IMR-90 (cell line): ENCODE data around the gene CLTCL1. TPM values are rescaled to one million over a fixed set of nuclear protein-coding genes. Genes with fewer than 3 reads are reported as not detected.
A peak's percentile ranks its signal among the peaks of the same experiment; 100 is the strongest.

ENCODE experiments used
- ATAC-seq: fragments of 200-7000 bp; cut with Tn5 transposase; 2 replicates; pipeline ENCODE4 v1.9.1; 2020; ENCODE audit warnings: low read depth, mild to moderate bottlenecking, moderate library complexity
- BruUV-seq: library from RNA; stranded (reverse); fragments of 400-500 nt; replicated peaks from 2 replicates; lab custom pipeline; 2021; lab: Mats Ljungman, UMichigan
- CTCF ChIA-PET: fragments of 300-600 bp; formaldehyde crosslinking; extraction: SDS; loops from one replicate; lab custom pipeline; 2021; ENCODE audit warnings: antibody characterized with exemption; lab: Yijun Ruan, JAX
- POLR2A ChIA-PET: fragments of 300-600 bp; sonication (Branson Sonifier 250); formaldehyde crosslinking; loops from one replicate; lab custom pipeline; 2022; ENCODE audit warnings: antibody characterized with exemption; ENCODE audit not compliant: unreplicated experiment; lab: Charles Lee
- DNase-seq: peaks from one replicate; pipeline ENCODE4 v3.0.0; 2013
- H2AFZ ChIP-seq: replicated peaks from 2 replicates; pipeline ENCODE3; 2013; ENCODE audit warnings: low read length, mild to moderate bottlenecking; ENCODE audit not compliant: poor library complexity
- H2AK5ac ChIP-seq: 2 replicates; pipeline ENCODE4 v1.6.1; 2013; ENCODE audit warnings: low read depth, low read length, inconsistent platforms
- H2AK9ac ChIP-seq: replicated peaks from 2 replicates; pipeline ENCODE3; 2013; ENCODE audit warnings: mild to moderate bottlenecking, low read depth, low read length, moderate library complexity; ENCODE audit not compliant: poor library complexity
- H2BK120ac ChIP-seq: 2 replicates; pipeline ENCODE4 v1.6.1; 2013; ENCODE audit warnings: low read depth, low read length, inconsistent platforms
- H2BK15ac ChIP-seq: 3 replicates; pipeline ENCODE4 v1.6.1; 2013; ENCODE audit warnings: low read depth, low read length, inconsistent platforms
- H2BK20ac ChIP-seq: 2 replicates; pipeline ENCODE4 v1.6.1; 2013; ENCODE audit warnings: low read depth, mild to moderate bottlenecking, inconsistent platforms, low read length, moderate library complexity
- H2BK5ac ChIP-seq: 2 replicates; pipeline ENCODE4 v1.6.1; 2013; ENCODE audit warnings: mild to moderate bottlenecking, low read depth, low read length, inconsistent platforms; ENCODE audit not compliant: poor library complexity, severe bottlenecking
- H3K14ac ChIP-seq: replicated peaks from 2 replicates; pipeline ENCODE4 v1.6.1; 2013; ENCODE audit warnings: low read depth, low read length, inconsistent platforms
- H3K18ac ChIP-seq: 2 replicates; pipeline ENCODE4 v1.6.1; 2013; ENCODE audit warnings: low read depth, low read length, control low read depth
- H3K23ac ChIP-seq: 2 replicates; pipeline ENCODE4 v1.6.1; 2013; ENCODE audit warnings: low read depth, low read length, inconsistent platforms
- H3K27ac ChIP-seq: 2 replicates; pipeline ENCODE4 v1.5.1; 2013; ENCODE audit warnings: mild to moderate bottlenecking, control low read depth, low read length; ENCODE audit not compliant: insufficient read depth
- H3K27me3 ChIP-seq: 2 replicates; pipeline ENCODE4 v1.6.1; 2013; ENCODE audit warnings: low read length; ENCODE audit not compliant: control insufficient read depth, insufficient read depth
- H3K36me3 ChIP-seq: 2 replicates; pipeline ENCODE4 v1.6.1; 2013; ENCODE audit warnings: low read length, mixed read lengths; ENCODE audit not compliant: control insufficient read depth, insufficient read depth
- H3K4ac ChIP-seq: 2 replicates; pipeline ENCODE4 v1.6.1; 2013; ENCODE audit warnings: low read depth, low read length, inconsistent platforms
- H3K4me1 ChIP-seq: 2 replicates; pipeline ENCODE4 v1.6.1; 2013; ENCODE audit warnings: low read length, mixed read lengths; ENCODE audit not compliant: control insufficient read depth, insufficient read depth
- H3K4me2 ChIP-seq: 2 replicates; pipeline ENCODE4 v1.6.1; 2013; ENCODE audit warnings: low read depth, mild to moderate bottlenecking, control low read depth, low read length, moderate library complexity
- H3K4me3 ChIP-seq: 2 replicates; pipeline ENCODE4 v1.5.1; 2013; ENCODE audit warnings: low read depth, mild to moderate bottlenecking, control low read depth, low read length, moderate library complexity; ENCODE audit not compliant: insufficient read depth
- H3K56ac ChIP-seq: 2 replicates; pipeline ENCODE4 v1.6.1; 2013; ENCODE audit warnings: low read length, inconsistent platforms; ENCODE audit not compliant: insufficient read depth; ENCODE audit errors: extremely low read depth
- H3K79me1 ChIP-seq, 2 experiments: 2 replicates each; pipeline ENCODE4 v1.6.1; 2013; ENCODE audit warnings: low read length in 2 of 2, inconsistent platforms in 1 of 2, low read depth in 1 of 2
- H3K9ac ChIP-seq: 2 replicates; pipeline ENCODE4 v1.6.1; 2013; ENCODE audit warnings: low read depth, low read length, control low read depth
- H3K9me1 ChIP-seq: 2 replicates; pipeline ENCODE4 v1.6.1; 2013; ENCODE audit warnings: low read length, inconsistent platforms; ENCODE audit not compliant: insufficient read depth
- H3K9me3 ChIP-seq: 2 replicates; pipeline ENCODE4 v1.6.1; 2013; ENCODE audit warnings: low read length; ENCODE audit not compliant: control insufficient read depth, insufficient read depth
- H4K20me1 ChIP-seq: 2 replicates; pipeline ENCODE4 v1.6.1; 2013; ENCODE audit warnings: low read length, inconsistent platforms; ENCODE audit not compliant: insufficient read depth
- H4K5ac ChIP-seq: 2 replicates; pipeline ENCODE4 v1.6.1; 2013; ENCODE audit warnings: mild to moderate bottlenecking, low read depth, low read length, control low read depth
- H4K8ac ChIP-seq, 2 experiments: 2 replicates each; pipeline ENCODE4 v1.6.1; 2013; ENCODE audit warnings: low read depth in 2 of 2, low read length in 2 of 2, control low read depth in 1 of 2, inconsistent platforms in 1 of 2
- H4K91ac ChIP-seq: 2 replicates; pipeline ENCODE4 v1.6.1; 2013; ENCODE audit warnings: low read depth, low read length, inconsistent platforms; ENCODE audit not compliant: insufficient read depth
- BHLHE40 ChIP-seq: fragments of 150-350 bp; IDR thresholded peaks from 2 replicates; pipeline ENCODE4 v1.6.1; 2016; ENCODE audit warnings: mild to moderate bottlenecking, low read depth, low read length
- CEBPB ChIP-seq: IDR thresholded peaks from 2 replicates; pipeline ENCODE4 v1.6.1; 2012; ENCODE audit warnings: low read depth, low read length, improper control_type of control experiment
- CHD1 ChIP-seq: IDR thresholded peaks from 2 replicates; pipeline ENCODE4 v1.6.1; 2012; ENCODE audit warnings: low read depth, low read length, improper control_type of control experiment
- CTCF ChIP-seq: conservative IDR thresholded peaks from 2 replicates; pipeline ENCODE4 v1.5.1; 2012; ENCODE audit warnings: mild to moderate bottlenecking, low read depth, low read length, improper control_type of control experiment
- FOS ChIP-seq: fragments of 150-350 bp; IDR thresholded peaks from 2 replicates; pipeline ENCODE4 v1.6.1; 2016; ENCODE audit warnings: low read depth, low read length
- MAFK ChIP-seq: IDR thresholded peaks from 2 replicates; pipeline ENCODE4 v1.6.1; 2012; ENCODE audit warnings: low read depth, low read length, improper control_type of control experiment
- MAZ ChIP-seq: IDR thresholded peaks from 2 replicates; pipeline ENCODE4 v1.6.1; 2012; ENCODE audit warnings: low read depth, mild to moderate bottlenecking, low read length, improper control_type of control experiment, moderate library complexity, borderline replicate concordance
- MXI1 ChIP-seq: IDR thresholded peaks from 2 replicates; pipeline ENCODE4 v1.6.1; 2012; ENCODE audit warnings: low read depth, mild to moderate bottlenecking, low read length, moderate library complexity, borderline replicate concordance
- NFE2L2 ChIP-seq: fragments of 150-350 bp; IDR thresholded peaks from 2 replicates; pipeline ENCODE4 v1.6.1; 2016; ENCODE audit warnings: low read depth, mild to moderate bottlenecking, low read length
- POLR2A ChIP-seq: IDR thresholded peaks from 2 replicates; pipeline ENCODE4 v1.6.1; 2012; ENCODE audit warnings: mild to moderate bottlenecking, low read depth, low read length
- RAD21 ChIP-seq: IDR thresholded peaks from 2 replicates; pipeline ENCODE4 v1.6.1; 2012; ENCODE audit warnings: low read length, improper control_type of control experiment
- RCOR1 ChIP-seq: IDR thresholded peaks from 2 replicates; pipeline ENCODE4 v1.6.1; 2012; ENCODE audit warnings: mild to moderate bottlenecking, low read length, improper control_type of control experiment; ENCODE audit not compliant: insufficient replicate concordance
- RFX5 ChIP-seq: IDR thresholded peaks from 2 replicates; pipeline ENCODE4 v1.8.0; 2012; ENCODE audit warnings: low read depth, mild to moderate bottlenecking, low read length, moderate library complexity
- SMC3 ChIP-seq: fragments of 150-350 bp; IDR thresholded peaks from 2 replicates; pipeline ENCODE4 v1.6.1; 2016; ENCODE audit warnings: low read depth, mild to moderate bottlenecking, antibody characterized with exemption, low read length, moderate library complexity
- WGBS, 2 experiments: methylation state at CpG; one replicate each; pipeline versions ENCODE4 v1.1.5 to v1.1.7; 2013; ENCODE audit warnings: missing lambda C conversion rate in 2 of 2; ENCODE audit not compliant: insufficient read length in 1 of 2; ENCODE audit errors: extremely low coverage in 2 of 2; 5-methylcytosine and 5-hydroxymethylcytosine counted together
- dilution Hi-C: fragments of 300-500 bp; cut with HindIII; formaldehyde crosslinking; loops from one replicate; pipeline ENCODE4 v1.14.3; 2018; ENCODE audit warnings: low sequenced_read_pairs; ENCODE audit not compliant: unreplicated experiment
- in situ Hi-C: fragments of 300-500 bp; cut with MboI; formaldehyde crosslinking; loops from 3 replicates; pipeline ENCODE4 v1.14.3; 2019; ENCODE audit warnings: low sequenced_read_pairs, inconsistent platforms, mixed read lengths
- intact Hi-C: fragments of 100-400 bp; cut with micrococcal nuclease; formaldehyde crosslinking; loops from 2 replicates; pipeline ENCODE4 v1.10.0; 2022
- polyA plus RNA-seq, 3 experiments: library from polyadenylated mRNA; depleted of rRNA; stranded (reverse); fragments of >200 nt; gene quantifications; 2 replicates each; pipeline ENCODE4 v1.2.3, GENCODE V29; 2012; ENCODE audit warnings: low replicate concordance in 1 of 3
- total RNA-seq: library from RNA; depleted of rRNA; stranded (reverse); fragments of >200 nt; gene quantifications from 2 replicates; pipeline ENCODE4 v1.2.3, GENCODE V29; 2012
- TF ChIP-seq, protein P1 (sequence below): fragments of 150-350 bp; IDR thresholded peaks from 2 replicates; pipeline ENCODE4 v1.6.1; 2017; ENCODE audit warnings: mild to moderate bottlenecking, antibody characterized with exemption, low read length, low read depth
- TF ChIP-seq, protein P2 (sequence below): fragments of 150-350 bp; IDR thresholded peaks from 2 replicates; pipeline ENCODE4 v1.6.1; 2016; ENCODE audit warnings: low read depth, mild to moderate bottlenecking, low read length, moderate library complexity, borderline replicate concordance

The CLTCL1 gene
- total and polyA plus RNA-seq, 2 of the 4 experiments (the other 2 are of a cell fraction), result 6.2 to 8.1 TPM

- Histone ChIP-seq H3K4me1 (no peaks in the 10 kb centered on the region), H3K9me3 (peaks cover 5% of the 10 kb centered on the region; the same call in 1 of the 2 replicates), H2BK5ac (no peak within 1 kb of the TSS), H4K5ac (no peak within 1 kb of the TSS), H3K23ac (no peak within 1 kb of the TSS), H3K14ac (no peak within 1 kb of the TSS), H3K56ac (no peak within 1 kb of the TSS), H2BK20ac (no peak within 1 kb of the TSS), H3K27me3 (peaks cover 56% of the 10 kb centered on the region), H2AFZ (peak within 1 kb of the TSS; percentile 58), H3K79me1 (no peaks in the 10 kb centered on the region), H3K9me1 (no peaks in the 10 kb centered on the region; the same call in 1 of the 2 replicates), H3K9ac (no peak within 1 kb of the TSS), H3K36me3 (no peaks in the 10 kb centered on the region), H3K4me2 (no peak within 1 kb of the TSS), H4K20me1 (no peaks in the 10 kb centered on the region), H4K8ac (no peak within 1 kb of the TSS), H3K4me3 (no peak within 1 kb of the TSS), H2AK9ac (no peak within 1 kb of the TSS), H2AK5ac (no peak within 1 kb of the TSS), H4K91ac (no peak within 1 kb of the TSS), H3K4ac (no peak within 1 kb of the TSS), H3K27ac (no peak within 1 kb of the TSS), H2BK15ac (no peak within 1 kb of the TSS), H3K18ac (no peak within 1 kb of the TSS), H2BK120ac (no peak within 1 kb of the TSS)
- in situ Hi-C loops (no loop called here), intact Hi-C loops (no loop called here), dilution Hi-C loops (no loop called here)
- ATAC-seq, result no peak
- DNase-seq, result no peak
- TF ChIP-seq CTCF, result no peak
- no peak for TF ChIP-seq CEBPB
- no peak for TF ChIP-seq FOS
- TF ChIP-seq SMC3, result no peak
- no peak for TF ChIP-seq NFE2L2
- no peak for TF ChIP-seq RCOR1
- TF ChIP-seq, protein P1, sequence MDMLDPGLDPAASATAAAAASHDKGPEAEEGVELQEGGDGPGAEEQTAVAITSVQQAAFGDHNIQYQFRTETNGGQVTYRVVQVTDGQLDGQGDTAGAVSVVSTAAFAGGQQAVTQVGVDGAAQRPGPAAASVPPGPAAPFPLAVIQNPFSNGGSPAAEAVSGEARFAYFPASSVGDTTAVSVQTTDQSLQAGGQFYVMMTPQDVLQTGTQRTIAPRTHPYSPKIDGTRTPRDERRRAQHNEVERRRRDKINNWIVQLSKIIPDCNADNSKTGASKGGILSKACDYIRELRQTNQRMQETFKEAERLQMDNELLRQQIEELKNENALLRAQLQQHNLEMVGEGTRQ, result no peak
- TF ChIP-seq, protein P2, sequence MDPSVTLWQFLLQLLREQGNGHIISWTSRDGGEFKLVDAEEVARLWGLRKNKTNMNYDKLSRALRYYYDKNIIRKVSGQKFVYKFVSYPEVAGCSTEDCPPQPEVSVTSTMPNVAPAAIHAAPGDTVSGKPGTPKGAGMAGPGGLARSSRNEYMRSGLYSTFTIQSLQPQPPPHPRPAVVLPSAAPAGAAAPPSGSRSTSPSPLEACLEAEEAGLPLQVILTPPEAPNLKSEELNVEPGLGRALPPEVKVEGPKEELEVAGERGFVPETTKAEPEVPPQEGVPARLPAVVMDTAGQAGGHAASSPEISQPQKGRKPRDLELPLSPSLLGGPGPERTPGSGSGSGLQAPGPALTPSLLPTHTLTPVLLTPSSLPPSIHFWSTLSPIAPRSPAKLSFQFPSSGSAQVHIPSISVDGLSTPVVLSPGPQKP, result no peak
- TF ChIP-seq MAZ, result no peak
- TF ChIP-seq RFX5, result no peak
- TF ChIP-seq MAFK, result no peak
- TF ChIP-seq MXI1, result no peak
- no peak for TF ChIP-seq RAD21
- TF ChIP-seq CHD1, result no peak
- TF ChIP-seq BHLHE40, result no peak
- TF ChIP-seq POLR2A, result no peak
- ChIA-PET CTCF (no interaction called here), POLR2A (no interaction called here)
- no TSS peak for BruUV-seq
- 6% methylated on average over 33 of the region's 59 CpGs; no CpG with 5 or more reads in 1 of the 2 experiments for WGBS, 2 experiments
Observed at GRCh38 chr22:19149991-19150390, 141.5 kb downstream of the CLTCL1 start, which contains the start of gene GSC2. TSS of gene GSC2 (minus strand) at chr22:19150292. CDS start at chr22:19150283, 9 bp downstream.
